Pancreas (tissue), 10 donors: ENCODE results near the gene RRH. TPM values are rescaled to one million over a fixed set of nuclear protein-coding genes. Genes with fewer than 3 reads are reported as not detected.
"Not testable (repeated sequence)": the region's sequence is repeated elsewhere in the genome, so short reads cannot be mapped to it uniquely, and the experiment has no call there.

ENCODE experiments used
- ATAC-seq, 4 donors: fragments of 200-7000 bp; cut with Tn5 transposase; one replicate each; pipeline versions ENCODE4 v1.8.0 to v1.9.1; 2020; ENCODE audit warnings: mild to moderate bottlenecking in 4 of 4, moderate library complexity in 4 of 4
- DNase-seq, 6 donors: peaks; one replicate each; pipeline ENCODE4 v3.0.0-alpha.2; 2020
- FAIRE-seq: peaks from 2 replicates; lab custom pipeline; 2012; peaks lifted over from hg19 to GRCh38; lab: Jason Lieb, UNC
- H3K27ac ChIP-seq, 4 donors: fragments of 200-600 bp; sonication (generic); 1 replicate in 3 of 4; 2 replicates in 1 of 4; pipeline versions ENCODE4 v1.5.0 to v1.8.0; 2020
- H3K27me3 ChIP-seq, 4 donors: fragments of 200-600 bp; one replicate each; pipeline ENCODE4 v1.8.0; 2021
- H3K36me3 ChIP-seq, 3 donors: fragments of 200-600 bp; sonication (generic) in 1 of 3; one replicate each; pipeline versions ENCODE4 v1.5.0 to v1.8.0; 2020 to 2021
- H3K4me1 ChIP-seq, 3 donors: fragments of 200-600 bp; one replicate each; pipeline ENCODE4 v1.8.0; 2021
- H3K4me3 ChIP-seq, 4 donors: fragments of 200-600 bp; sonication (generic) in 2 of 4; one replicate each; pipeline versions ENCODE4 v1.5.0 to v1.8.0; 2020 to 2021
- H3K9me3 ChIP-seq, 4 donors: fragments of 200-600 bp; one replicate each; pipeline ENCODE4 v1.8.0; 2021
- CTCF ChIP-seq, 4 donors: fragments of 200-600 bp; sonication (generic) in 3 of 4; IDR thresholded peaks; one replicate each; pipeline versions ENCODE4 v1.5.0 to v1.8.0; 2021; ENCODE audit warnings: antibody characterized with exemption in 4 of 4
- WGBS, 2 donors: extraction: QIAGEN DNeasy Blood & Tissue Kit; methylation state at CpG; one replicate each; pipeline ENCODE4 v1.1.7; 2013; 5-methylcytosine and 5-hydroxymethylcytosine counted together
- intact Hi-C, 3 donors: fragments of 100-400 bp; cut with DNase I; formaldehyde crosslinking; loops; one replicate each; pipeline versions ENCODE4 v1.11.1 to v1.14.2; 2022
- polyA plus RNA-seq, 2 donors: library from polyadenylated mRNA; stranded (reverse); fragments of 200-250 nt; gene quantifications; one replicate each; pipeline ENCODE4 v1.2.3, GENCODE V29; 2013
- total RNA-seq, 6 donors: library from RNA; stranded (reverse); fragmentation: NEBNext Ultra II Directional in 4 of 6; extraction: Animal tissue kit (Norgen Biotek cat#: 25700) in 4 of 6; gene quantifications; one replicate each; pipeline versions ENCODE4 v1.2.1 to v1.2.4, GENCODE V29; 2021 to 2023
- donor health status: healthy with polysubstance abuse.
- donor health status: DM: no; HTN: no; CAD: no; lungs with moderate emphysema.
- donor health status: DM: no; HTN: no; CAD: no.
- donor health status: control.
- donor health status: control.
- donor health status: Bipolar disorder and iron deficiency.
- donor health status: DM: yes; HTN: yes; CAD: no.
- donor health status: DM: no; HTN: no; CAD: no.
- donor health status: DM: no; HTN: no; CAD: no.
- donor health status: DM: yes; HTN: yes; CAD: no.

RRH gene
- under 1 TPM in 2 of 6 donors, not detected in 4; 0.16 to 0.18 TPM for total RNA-seq
- polyA plus RNA-seq = under 1 TPM; 0.09 to 0.15 TPM

DNA sequence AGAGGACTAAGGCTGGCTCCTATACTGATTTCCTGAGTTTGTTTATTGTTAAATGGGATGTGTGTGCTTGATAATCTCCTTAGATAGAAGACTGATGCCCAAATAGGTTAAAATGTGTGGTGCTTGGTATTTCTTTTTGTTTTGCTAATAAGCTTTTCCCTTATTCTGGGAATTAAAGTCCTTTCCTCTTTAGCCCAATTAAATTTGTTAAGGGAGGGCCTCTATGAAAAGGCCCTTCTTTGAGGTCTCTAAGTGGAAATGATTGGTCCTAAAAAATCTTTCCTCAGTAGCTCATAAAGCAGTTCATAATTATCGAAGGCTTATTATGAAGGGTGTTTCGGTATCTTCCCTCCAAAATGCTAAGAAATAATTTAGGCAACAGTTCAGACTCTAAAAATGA lies at the start of gene RRH:
RRH (plus strand) TSS at position 301 of the 400 bp plus-strand sequence; CDS start at position 357, 56 bp downstream.
- no peaks in the 10 kb centered on the region for H3K9me3 ChIP-seq
- ATAC-seq (no peak), FAIRE-seq (no peak), DNase-seq (no peak)
- 93 to 97% methylated on average over 2 of the region's 2 CpGs for WGBS, 2 donors
- H3K4me3 ChIP-seq = no peak within 1 kb of the TSS
- intact Hi-C loops = loop anchor here in 1 of 3 donors (10.0 kb wide), 1 partner anchor 403 kb away; no protein-coding TSS in a partner anchor
- H3K27ac ChIP-seq = no peak within 1 kb of the TSS
- no peaks in the 10 kb centered on the region for H3K4me1 ChIP-seq
- no peaks in the 10 kb centered on the region for H3K27me3 ChIP-seq
- TF ChIP-seq CTCF (IDR thresholded peaks at IDR 0.05) = no peak
- H3K36me3 ChIP-seq = peaks cover 0 to 19% (median 3%) of the 10 kb centered on the region in 3 donors

GRCh38 chr4:109782092-109782491 lies 45.7 kb upstream of the RRH start:
- H3K27ac ChIP-seq, H3K9me3 ChIP-seq, ATAC-seq, intact Hi-C loops, FAIRE-seq, H3K27me3 ChIP-seq, H3K4me1 ChIP-seq, H3K4me3 ChIP-seq, H3K36me3 ChIP-seq, DNase-seq: not testable (repeated sequence)
- 88 to 94% methylated on average over 2 of the region's 2 CpGs for WGBS, 2 donors

- WGBS, 2 donors = 97 to 98% methylated on average over 1 of the region's 1 CpG
- no peak for ATAC-seq
- no peak for DNase-seq
- Histone ChIP-seq H3K27ac (no peak overlapping the region), H3K9me3 (no peaks in the 10 kb centered on the region), H3K36me3 (no peaks in the 10 kb centered on the region), H3K4me1 (no peaks in the 10 kb centered on the region), H3K4me3 (no peak overlapping the region), H3K27me3 (no peaks in the 10 kb centered on the region)
- no peak for FAIRE-seq
- intact Hi-C loops = no loop called here
- no peak for TF ChIP-seq CTCF (IDR thresholded peaks at IDR 0.05)
Measured at GRCh38 chr4:109786846-109787245, 40.9 kb upstream of the RRH start.

DNA sequence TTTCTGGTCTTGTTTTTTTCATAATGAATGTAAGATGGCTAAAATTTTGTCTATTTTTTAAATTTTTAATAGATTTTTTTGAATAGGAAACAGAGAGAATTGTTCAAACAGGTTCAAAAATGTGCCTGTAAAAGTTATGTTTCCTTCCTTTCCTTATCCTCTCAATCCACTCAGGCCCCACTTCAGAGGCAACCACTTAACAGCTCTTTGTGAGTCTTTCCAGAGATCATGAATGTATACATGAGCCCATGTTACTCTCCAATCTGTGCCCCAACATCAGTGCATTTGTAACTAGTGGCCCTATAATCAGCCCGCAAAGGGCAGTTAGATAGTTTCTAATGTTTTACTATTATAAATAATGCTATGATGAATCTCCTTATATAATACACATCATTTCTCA lies 40.0 kb upstream of the RRH start:
- Histone ChIP-seq H3K36me3 (no peaks in the 10 kb centered on the region), H3K27ac (no peak overlapping the region), H3K27me3 (no peaks in the 10 kb centered on the region), H3K9me3 (no peaks in the 10 kb centered on the region), H3K4me1 (no peaks in the 10 kb centered on the region), H3K4me3 (no peak overlapping the region)
- 91 to 94% methylated on average over 1 of the region's 1 CpG for WGBS, 2 donors
- intact Hi-C loops = no loop called here
- no peak for FAIRE-seq
- ATAC-seq = no peak
- no peak for DNase-seq
- no peak for TF ChIP-seq CTCF (IDR thresholded peaks at IDR 0.05)

- ATAC-seq (no peak), DNase-seq (no peak), FAIRE-seq (no peak)
- TF ChIP-seq CTCF (IDR thresholded peaks at IDR 0.05) = no peak
- Histone ChIP-seq H3K27ac (no peak overlapping the region), H3K27me3 (no peaks in the 10 kb centered on the region), H3K9me3 (no peaks in the 10 kb centered on the region), H3K4me1 (peaks cover 0 to 2% (median 0%) of the 10 kb centered on the region in 3 donors), H3K4me3 (no peak overlapping the region), H3K36me3 (no peaks in the 10 kb centered on the region)
- WGBS, 2 donors = 94 to 97% methylated on average over 6 of the region's 6 CpGs
- intact Hi-C loops = no loop called here
Measured at GRCh38 chr4:109795059-109795458, 32.7 kb upstream of the RRH start.
